ENCODE measurements around the gene RAB11FIP4.

DNA sequence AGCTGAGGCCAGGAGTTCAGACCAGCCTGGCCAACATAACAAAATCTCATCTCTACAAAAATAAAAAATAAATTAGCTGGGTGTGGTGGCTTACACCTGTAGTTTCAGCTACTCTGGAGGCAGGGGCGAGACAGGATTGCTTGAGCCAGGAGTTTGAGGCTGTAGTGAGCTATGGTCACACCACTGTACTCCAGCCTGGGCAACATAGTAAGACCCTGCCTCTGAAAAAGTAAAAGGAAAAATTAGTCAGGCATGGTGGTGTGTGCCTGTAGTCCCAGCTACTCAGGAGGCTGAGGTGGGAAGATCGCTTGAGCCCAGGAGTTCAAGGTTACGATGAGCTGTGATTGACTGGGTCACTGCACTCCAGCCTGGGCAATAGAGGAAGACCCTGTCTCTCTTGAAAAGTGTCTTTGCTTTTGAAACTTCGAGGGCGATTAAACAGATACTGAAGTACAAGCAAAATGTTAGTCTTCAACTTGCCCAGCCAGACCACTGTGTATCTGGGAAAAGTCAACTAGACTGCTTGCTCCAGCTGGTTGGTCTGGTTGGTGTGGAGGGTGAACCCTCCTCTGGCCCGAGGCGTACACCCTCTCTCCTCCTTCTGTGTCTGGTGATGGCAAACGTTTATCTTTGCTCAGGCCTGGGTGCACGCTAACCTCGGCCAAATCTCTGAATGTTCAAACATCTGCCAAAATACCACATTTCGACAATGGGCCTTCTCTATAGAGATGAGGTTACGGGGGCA is 174.9 kb downstream of the RAB11FIP4 start:
- TF ChIP-seq, protein P1, sequence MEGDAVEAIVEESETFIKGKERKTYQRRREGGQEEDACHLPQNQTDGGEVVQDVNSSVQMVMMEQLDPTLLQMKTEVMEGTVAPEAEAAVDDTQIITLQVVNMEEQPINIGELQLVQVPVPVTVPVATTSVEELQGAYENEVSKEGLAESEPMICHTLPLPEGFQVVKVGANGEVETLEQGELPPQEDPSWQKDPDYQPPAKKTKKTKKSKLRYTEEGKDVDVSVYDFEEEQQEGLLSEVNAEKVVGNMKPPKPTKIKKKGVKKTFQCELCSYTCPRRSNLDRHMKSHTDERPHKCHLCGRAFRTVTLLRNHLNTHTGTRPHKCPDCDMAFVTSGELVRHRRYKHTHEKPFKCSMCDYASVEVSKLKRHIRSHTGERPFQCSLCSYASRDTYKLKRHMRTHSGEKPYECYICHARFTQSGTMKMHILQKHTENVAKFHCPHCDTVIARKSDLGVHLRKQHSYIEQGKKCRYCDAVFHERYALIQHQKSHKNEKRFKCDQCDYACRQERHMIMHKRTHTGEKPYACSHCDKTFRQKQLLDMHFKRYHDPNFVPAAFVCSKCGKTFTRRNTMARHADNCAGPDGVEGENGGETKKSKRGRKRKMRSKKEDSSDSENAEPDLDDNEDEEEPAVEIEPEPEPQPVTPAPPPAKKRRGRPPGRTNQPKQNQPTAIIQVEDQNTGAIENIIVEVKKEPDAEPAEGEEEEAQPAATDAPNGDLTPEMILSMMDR (IDR thresholded peaks at IDR 0.05), result no peak
- TF ChIP-seq EP300 (IDR thresholded peaks at IDR 0.05), result no peak
